ENCODE data around the gene RAPGEF6. TPM values are rescaled to one million over a fixed set of nuclear protein-coding genes. Genes with fewer than 3 reads are reported as not detected.

The RAPGEF6 gene
- total and polyA plus RNA-seq, 2 experiments from 2014 or later = 9.5 to 20.3 TPM

DNA sequence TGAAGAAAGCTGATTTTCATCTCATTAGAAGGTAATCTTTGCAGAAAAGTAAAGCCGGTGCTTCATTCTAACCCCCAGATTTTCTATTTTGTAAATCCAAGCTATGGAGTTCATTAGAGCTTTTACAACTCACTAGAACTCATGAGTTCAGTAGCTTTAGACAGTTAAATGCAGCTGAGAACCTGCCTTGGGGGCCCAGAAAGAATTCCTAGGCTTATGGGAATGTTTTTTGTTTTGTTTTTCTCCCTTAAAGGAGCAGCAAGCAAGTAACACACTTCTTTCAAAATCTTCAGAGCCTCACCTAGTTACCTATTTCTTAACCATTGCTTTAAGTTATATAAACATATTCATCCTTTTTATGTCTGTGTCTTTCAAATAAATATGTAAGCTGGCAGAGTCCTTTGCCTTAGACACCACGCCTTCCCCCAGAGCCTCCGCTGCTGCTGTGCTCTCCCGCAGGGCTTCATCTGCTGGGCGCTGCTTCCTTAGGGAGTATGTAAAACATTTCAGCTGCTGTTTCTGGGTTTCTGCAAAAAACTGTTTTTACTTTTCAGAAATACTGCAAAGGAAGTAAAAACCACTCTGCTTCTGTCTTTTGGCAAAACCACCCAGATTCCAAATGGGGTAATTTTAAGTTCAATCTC is 238.3 kb downstream of the RAPGEF6 start:
- Mint-ChIP-seq H3K27me3 (ENCODE audit: insufficient read depth, low read depth, poor library complexity) (peaks cover 4% of the 10 kb centered on the region), H3K9me3 (peaks cover under 1% of the 10 kb centered on the region; the same call in 1 of the 3 replicates), H3K4me3 (no peak overlapping the region), H3K27ac (no peak overlapping the region), H3K36me3 (ENCODE audit: low read depth) (peaks cover 29% of the 10 kb centered on the region), H3K4me1 (no peaks in the 10 kb centered on the region)
- H3K27ac ChIP-seq (ENCODE audit: low read depth) = no peak overlapping the region
- 0 out of 2 replicates have a peak, but pooled peaks cover 3% of the 10 kb centered on the region for H3K36me3 ChIP-seq (ENCODE audit: insufficient read depth)
- ATAC-seq = no peak
- no peak overlapping the region for H3K4me3 ChIP-seq
- no peaks in the 10 kb centered on the region for H3K9me2 ChIP-seq (ENCODE audit: insufficient read depth)
- H4K20me1 ChIP-seq (replicated peaks; ENCODE audit: insufficient read depth) = no peaks in the 10 kb centered on the region
- DNase-seq (ENCODE audit: low spot score) = no peak
- no peaks in the 10 kb centered on the region for H3K4me1 ChIP-seq (ENCODE audit: insufficient read depth)
- no peak overlapping the region for H3K4me2 ChIP-seq
- TF ChIP-seq, protein P1, sequence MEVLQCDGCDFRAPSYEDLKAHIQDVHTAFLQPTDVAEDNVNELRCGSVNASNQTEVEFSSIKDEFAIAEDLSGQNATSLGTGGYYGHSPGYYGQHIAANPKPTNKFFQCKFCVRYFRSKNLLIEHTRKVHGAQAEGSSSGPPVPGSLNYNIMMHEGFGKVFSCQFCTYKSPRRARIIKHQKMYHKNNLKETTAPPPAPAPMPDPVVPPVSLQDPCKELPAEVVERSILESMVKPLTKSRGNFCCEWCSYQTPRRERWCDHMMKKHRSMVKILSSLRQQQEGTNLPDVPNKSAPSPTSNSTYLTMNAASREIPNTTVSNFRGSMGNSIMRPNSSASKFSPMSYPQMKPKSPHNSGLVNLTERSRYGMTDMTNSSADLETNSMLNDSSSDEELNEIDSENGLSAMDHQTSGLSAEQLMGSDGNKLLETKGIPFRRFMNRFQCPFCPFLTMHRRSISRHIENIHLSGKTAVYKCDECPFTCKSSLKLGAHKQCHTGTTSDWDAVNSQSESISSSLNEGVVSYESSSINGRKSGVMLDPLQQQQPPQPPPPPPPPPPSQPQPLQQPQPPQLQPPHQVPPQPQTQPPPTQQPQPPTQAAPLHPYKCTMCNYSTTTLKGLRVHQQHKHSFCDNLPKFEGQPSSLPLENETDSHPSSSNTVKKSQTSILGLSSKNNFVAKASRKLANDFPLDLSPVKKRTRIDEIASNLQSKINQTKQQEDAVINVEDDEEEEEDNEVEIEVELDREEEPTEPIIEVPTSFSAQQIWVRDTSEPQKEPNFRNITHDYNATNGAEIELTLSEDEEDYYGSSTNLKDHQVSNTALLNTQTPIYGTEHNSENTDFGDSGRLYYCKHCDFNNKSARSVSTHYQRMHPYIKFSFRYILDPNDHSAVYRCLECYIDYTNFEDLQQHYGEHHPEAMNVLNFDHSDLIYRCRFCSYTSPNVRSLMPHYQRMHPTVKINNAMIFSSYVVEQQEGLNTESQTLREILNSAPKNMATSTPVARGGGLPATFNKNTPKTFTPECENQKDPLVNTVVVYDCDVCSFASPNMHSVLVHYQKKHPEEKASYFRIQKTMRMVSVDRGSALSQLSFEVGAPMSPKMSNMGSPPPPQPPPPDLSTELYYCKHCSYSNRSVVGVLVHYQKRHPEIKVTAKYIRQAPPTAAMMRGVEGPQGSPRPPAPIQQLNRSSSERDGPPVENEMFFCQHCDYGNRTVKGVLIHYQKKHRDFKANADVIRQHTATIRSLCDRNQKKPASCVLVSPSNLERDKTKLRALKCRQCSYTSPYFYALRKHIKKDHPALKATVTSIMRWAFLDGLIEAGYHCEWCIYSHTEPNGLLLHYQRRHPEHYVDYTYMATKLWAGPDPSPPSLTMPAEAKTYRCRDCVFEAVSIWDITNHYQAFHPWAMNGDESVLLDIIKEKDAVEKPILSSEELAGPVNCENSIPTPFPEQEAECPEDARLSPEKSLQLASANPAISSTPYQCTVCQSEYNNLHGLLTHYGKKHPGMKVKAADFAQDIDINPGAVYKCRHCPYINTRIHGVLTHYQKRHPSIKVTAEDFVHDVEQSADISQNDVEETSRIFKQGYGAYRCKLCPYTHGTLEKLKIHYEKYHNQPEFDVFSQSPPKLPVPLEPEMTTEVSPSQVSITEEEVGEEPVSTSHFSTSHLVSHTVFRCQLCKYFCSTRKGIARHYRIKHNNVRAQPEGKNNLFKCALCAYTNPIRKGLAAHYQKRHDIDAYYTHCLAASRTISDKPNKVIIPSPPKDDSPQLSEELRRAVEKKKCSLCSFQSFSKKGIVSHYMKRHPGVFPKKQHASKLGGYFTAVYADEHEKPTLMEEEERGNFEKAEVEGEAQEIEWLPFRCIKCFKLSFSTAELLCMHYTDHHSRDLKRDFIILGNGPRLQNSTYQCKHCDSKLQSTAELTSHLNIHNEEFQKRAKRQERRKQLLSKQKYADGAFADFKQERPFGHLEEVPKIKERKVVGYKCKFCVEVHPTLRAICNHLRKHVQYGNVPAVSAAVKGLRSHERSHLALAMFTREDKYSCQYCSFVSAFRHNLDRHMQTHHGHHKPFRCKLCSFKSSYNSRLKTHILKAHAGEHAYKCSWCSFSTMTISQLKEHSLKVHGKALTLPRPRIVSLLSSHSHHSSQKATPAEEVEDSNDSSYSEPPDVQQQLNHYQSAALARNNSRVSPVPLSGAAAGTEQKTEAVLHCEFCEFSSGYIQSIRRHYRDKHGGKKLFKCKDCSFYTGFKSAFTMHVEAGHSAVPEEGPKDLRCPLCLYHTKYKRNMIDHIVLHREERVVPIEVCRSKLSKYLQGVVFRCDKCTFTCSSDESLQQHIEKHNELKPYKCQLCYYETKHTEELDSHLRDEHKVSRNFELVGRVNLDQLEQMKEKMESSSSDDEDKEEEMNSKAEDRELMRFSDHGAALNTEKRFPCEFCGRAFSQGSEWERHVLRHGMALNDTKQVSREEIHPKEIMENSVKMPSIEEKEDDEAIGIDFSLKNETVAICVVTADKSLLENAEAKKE (CRISPR knock-in tag; IDR thresholded peaks at IDR 0.05) = no peak
- TF ChIP-seq CREB1 (CRISPR knock-in tag; IDR thresholded peaks at IDR 0.05; ENCODE audit: low read depth) = no peak
- TF ChIP-seq JUNB (IDR thresholded peaks at IDR 0.05; ENCODE audit: unreplicated experiment) = no peak
- TF ChIP-seq NANOG (IDR thresholded peaks at IDR 0.05; ENCODE audit: borderline replicate concordance) = no peak
- H3K79me2 ChIP-seq (replicated peaks; ENCODE audit: insufficient read depth) = no peaks in the 10 kb centered on the region
- H3F3A ChIP-seq (replicated peaks; ENCODE audit: low read depth) = no peaks in the 10 kb centered on the region
- no peaks in the 10 kb centered on the region for H3K27me3 ChIP-seq (ENCODE audit: insufficient read depth)
- H2AFZ ChIP-seq = no peak overlapping the region

DNA sequence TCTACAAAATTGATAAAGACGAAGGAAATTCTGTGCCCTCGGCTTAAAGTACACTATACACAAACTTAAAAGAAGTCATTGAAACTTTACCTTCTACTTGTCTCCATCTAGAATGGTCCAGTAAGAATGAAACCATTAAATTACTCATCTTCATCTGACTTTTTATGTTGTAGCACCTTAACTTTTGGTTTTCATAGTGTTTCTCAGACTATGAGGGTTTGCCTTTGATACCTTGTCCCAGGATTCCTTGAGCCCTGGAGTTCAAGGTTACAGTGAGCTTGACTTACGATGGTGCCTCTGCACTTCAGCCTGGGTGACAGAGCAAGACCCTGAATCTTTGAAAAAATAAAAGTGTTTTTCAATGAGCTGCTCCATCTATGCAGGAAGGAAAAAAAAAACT is 239.0 kb downstream of the RAPGEF6 start:
- H3K27ac Mint-ChIP-seq = no peak overlapping the region
- Histone ChIP-seq H3K79me2 (replicated peaks; ENCODE audit: insufficient read depth) (no peaks in the 10 kb centered on the region), H3K4me3 (no peak overlapping the region), H3K4me2 (no peak overlapping the region), H3K27ac (ENCODE audit: low read depth) (no peak overlapping the region), H4K20me1 (replicated peaks; ENCODE audit: insufficient read depth) (no peaks in the 10 kb centered on the region), H3K9me2 (ENCODE audit: insufficient read depth) (no peaks in the 10 kb centered on the region), H3K4me1 (ENCODE audit: insufficient read depth) (no peaks in the 10 kb centered on the region), H2AFZ (no peak overlapping the region), H3K27me3 (ENCODE audit: insufficient read depth) (no peaks in the 10 kb centered on the region), H3K36me3 (ENCODE audit: insufficient read depth) (0 out of 2 replicates have a peak, but pooled peaks cover 3% of the 10 kb centered on the region), H3F3A (replicated peaks; ENCODE audit: low read depth) (no peaks in the 10 kb centered on the region)
- peaks cover 29% of the 10 kb centered on the region; the same call in 2 of the 3 replicates for H3K36me3 Mint-ChIP-seq (ENCODE audit: low read depth)
- ATAC-seq (no peak), DNase-seq (ENCODE audit: low spot score) (no peak)
- H3K27me3 Mint-ChIP-seq (ENCODE audit: insufficient read depth, low read depth, poor library complexity) = peaks cover 4% of the 10 kb centered on the region
- no peaks in the 10 kb centered on the region for H3K4me1 Mint-ChIP-seq
- no peak overlapping the region for H3K4me3 Mint-ChIP-seq
- H3K9me3 Mint-ChIP-seq = no peaks in the 10 kb centered on the region; the same call in 2 of the 3 replicates
- TF ChIP-seq ZNF114 (CRISPR knock-in tag; IDR thresholded peaks at IDR 0.05) = no peak
- no peak for TF ChIP-seq NANOG (IDR thresholded peaks at IDR 0.05; ENCODE audit: borderline replicate concordance)
- TF ChIP-seq, protein P2, sequence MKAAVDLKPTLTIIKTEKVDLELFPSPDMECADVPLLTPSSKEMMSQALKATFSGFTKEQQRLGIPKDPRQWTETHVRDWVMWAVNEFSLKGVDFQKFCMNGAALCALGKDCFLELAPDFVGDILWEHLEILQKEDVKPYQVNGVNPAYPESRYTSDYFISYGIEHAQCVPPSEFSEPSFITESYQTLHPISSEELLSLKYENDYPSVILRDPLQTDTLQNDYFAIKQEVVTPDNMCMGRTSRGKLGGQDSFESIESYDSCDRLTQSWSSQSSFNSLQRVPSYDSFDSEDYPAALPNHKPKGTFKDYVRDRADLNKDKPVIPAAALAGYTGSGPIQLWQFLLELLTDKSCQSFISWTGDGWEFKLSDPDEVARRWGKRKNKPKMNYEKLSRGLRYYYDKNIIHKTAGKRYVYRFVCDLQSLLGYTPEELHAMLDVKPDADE (IDR thresholded peaks at IDR 0.05) = no peak
- TF ChIP-seq, protein P3, sequence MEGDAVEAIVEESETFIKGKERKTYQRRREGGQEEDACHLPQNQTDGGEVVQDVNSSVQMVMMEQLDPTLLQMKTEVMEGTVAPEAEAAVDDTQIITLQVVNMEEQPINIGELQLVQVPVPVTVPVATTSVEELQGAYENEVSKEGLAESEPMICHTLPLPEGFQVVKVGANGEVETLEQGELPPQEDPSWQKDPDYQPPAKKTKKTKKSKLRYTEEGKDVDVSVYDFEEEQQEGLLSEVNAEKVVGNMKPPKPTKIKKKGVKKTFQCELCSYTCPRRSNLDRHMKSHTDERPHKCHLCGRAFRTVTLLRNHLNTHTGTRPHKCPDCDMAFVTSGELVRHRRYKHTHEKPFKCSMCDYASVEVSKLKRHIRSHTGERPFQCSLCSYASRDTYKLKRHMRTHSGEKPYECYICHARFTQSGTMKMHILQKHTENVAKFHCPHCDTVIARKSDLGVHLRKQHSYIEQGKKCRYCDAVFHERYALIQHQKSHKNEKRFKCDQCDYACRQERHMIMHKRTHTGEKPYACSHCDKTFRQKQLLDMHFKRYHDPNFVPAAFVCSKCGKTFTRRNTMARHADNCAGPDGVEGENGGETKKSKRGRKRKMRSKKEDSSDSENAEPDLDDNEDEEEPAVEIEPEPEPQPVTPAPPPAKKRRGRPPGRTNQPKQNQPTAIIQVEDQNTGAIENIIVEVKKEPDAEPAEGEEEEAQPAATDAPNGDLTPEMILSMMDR (conservative IDR thresholded peaks at IDR 0.05; ENCODE audit: low read depth in 2 of 2) = no peak
- TF ChIP-seq STAT1 (IDR thresholded peaks at IDR 0.05; ENCODE audit: unreplicated experiment) = no peak

All from GM23338 (cell line).